NCI-H2107 treated with DMSO at 0.1 percent for 48 hours (cell line): ENCODE data around the gene VSIG1.
A peak's percentile ranks its signal among the peaks of the same experiment; 100 is the strongest.

Source experiments
- DNase-seq: peaks from one replicate; lab custom pipeline; 2025; ENCODE audit not compliant: unreplicated experiment; lab: John Stamatoyannopoulos, UW

Gene VSIG1

DNA sequence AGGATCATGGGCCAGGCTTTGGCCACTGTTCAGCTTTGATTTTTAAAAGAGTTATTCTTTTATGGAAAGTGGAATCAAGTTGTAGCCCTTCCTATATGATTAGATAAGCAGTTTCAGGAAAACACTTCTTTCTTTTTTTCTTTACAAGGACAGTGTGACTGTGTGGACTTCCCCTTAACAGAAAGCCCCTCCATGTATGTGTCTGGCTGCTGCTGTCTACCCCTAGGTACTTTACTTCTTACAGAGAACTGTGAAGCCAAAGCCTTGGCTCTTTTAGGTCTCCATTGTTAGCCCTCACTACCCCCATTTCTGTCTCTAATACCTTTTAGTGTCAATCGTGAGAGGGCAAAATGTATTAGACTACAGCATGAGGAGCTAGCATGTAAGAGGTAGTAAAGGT lies 19.1 kb downstream of the VSIG1 start:
- DNase-seq, result no peak

GRCh38 chrX:108064613-108065012 lies 19.7 kb downstream of the VSIG1 start:
- DNase-seq, result no peak

DNA sequence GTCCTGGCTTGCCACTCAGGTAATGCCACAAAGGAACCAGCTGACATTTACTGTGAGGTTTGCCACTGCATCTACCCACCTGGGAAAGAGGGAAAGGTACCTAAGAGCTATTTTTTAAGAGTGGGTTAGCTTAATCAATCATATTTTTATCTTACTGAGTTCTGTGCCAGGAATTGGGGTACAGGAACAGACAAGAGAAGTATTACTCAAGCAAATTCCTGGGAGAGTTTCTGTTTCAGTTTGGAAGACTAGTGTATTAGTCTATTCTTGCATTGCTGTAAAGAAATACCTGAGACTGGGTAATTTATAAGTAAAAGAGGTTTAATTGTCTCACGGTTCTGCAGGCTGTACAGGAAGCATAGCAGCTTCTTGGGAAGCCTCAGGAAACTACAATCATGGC lies 23.3 kb downstream of the VSIG1 start:
- DNase-seq, result no peak

DNA sequence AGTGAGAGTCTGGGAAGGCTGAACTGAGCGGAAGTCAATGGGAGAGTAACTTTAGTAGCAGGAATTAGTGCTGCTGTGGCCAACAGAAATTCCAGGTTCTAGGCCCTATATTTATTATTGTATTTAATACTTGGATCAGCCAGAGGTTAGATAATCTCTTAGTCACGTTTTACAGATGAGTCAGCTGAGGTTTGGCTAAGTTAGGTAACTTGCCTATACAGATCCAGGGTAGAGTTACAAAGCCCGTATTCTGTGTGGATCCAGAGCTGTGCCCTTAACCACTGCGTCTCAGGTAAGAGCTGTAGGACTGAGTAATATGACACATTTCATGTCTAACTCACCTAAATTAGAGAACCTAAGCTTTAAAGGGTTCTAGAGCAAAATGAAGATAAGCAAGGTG lies 26.0 kb downstream of the VSIG1 start:
- no peak for DNase-seq

- no peak for DNase-seq
These were observed 26.7 kb downstream of the VSIG1 start for GRCh38 chrX:108071578-108071977.

DNA sequence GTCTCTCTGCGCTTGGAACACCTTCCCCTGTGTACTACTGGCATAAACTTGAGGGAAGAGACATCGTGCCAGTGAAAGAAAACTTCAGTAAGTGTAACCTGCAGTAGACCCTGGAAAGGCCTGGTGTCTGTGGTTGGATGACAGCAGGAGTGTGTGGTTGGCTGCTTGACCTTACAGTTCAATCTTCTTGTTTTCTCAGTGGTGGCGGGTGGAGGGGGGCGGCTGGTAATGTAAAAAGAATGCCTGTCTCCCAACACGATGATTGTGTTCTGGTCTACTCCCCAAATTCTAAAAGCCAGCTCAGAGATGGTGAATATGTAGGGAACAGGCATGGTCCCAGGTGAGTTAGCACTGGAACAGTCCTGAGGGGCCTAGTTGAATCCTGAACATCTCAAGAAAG lies 27.9 kb downstream of the VSIG1 start:
- no peak for DNase-seq

DNA sequence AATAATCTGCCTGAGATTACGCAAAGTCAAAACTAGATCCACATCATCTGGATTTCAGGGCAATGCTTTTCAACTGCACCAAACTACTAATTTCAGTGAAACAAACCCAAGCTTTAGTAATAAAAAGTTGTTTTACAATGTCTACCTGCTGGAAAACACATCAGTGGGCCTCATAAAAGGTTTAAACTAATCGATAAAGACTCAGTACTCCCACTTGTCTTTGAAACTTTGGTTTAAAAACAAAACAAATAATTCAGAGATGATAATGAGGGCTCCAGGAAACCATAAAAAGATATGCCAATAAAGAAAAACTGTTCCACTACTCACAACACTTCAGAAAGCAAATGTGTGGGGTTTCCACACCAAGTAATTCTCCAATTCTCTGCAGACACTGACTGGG lies 36.2 kb downstream of the VSIG1 start:
- DNase-seq, result no peak

GRCh38 chrX:108087792-108088191 lies 42.9 kb downstream of the VSIG1 start:
- no peak for DNase-seq

DNA sequence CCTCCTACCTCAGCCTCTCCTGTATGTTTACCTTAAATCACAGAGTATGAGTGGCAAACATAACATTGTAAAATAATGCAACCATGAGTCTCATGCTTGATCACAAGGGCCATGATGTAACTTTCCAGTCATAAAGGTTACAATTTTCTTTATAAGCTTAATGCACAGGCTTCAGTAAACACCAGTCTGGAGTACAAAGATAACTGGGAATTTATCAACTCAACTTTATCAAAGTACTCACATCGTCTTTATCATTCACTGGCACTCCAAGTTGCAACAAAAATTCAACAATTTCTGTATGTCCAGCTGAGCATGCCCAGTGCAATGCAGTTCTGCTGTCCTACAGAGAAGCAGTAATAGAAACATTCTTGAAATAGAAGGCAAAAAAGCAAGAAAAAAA lies 43.6 kb downstream of the VSIG1 start:
- DNase-seq, result no peak

- no peak for DNase-seq
These were observed 45.8 kb downstream of the VSIG1 start for GRCh38 chrX:108090491-108091263.

GRCh38 chrX:108091264-108091877 lies 46.5 kb downstream of the VSIG1 start, which contains the start of the genes ATG4A and PSMD10:
TSS of gene ATG4A (plus strand) at chrX:108091778. CDS start at chrX:108091827, 49 bp downstream.
TSS of gene PSMD10 (minus strand) at chrX:108091542. CDS start at chrX:108091520, 22 bp downstream.
- peak; percentile 97 for DNase-seq

DNA sequence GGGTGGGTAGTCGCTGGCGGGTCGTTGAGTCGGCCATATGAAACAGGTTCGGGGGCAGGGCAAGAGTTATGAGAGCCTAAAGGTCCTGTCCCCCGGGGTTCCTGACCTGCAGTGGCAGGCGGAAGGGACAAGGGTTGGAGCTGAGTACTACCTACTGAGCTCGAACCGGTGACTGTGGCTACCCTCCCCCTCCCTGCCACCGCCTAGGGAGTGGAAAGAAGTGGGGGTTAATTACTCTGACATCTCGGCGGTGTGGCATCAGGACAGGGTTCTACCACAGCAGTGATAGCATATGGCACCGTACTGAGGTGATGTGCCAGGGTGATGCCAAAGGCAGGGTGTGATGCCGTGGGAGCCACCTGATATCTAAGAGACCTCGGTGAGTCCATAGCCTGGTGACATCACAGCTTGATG lies 47.0 kb downstream of the VSIG1 start:
- DNase-seq, result peak; percentile 59

GRCh38 chrX:108097380-108097779 lies 52.5 kb downstream of the VSIG1 start:
- DNase-seq, result no peak

DNA sequence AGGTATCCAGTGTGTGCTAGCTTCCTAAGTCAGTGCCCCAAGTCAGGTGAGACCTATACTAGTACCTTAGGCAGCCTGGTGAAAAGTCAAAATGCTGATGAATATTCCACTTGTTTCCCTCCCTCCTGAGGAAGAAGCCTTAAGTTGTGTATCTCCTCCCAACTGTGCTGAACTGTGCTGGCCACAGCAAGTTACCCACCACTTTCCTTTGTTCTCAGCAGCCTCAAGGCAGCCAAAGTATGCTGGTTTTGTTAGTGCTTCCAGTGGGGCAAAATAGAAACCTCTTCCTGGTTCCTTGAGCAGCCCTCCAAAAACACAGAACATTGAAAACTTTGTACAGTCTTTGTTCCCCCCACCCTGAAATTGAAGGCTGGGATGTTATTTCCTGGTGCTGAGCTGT lies 60.6 kb downstream of the VSIG1 start:
- DNase-seq, result no peak

GRCh38 chrX:108114541-108114940 lies 69.7 kb downstream of the VSIG1 start:
- DNase-seq, result no peak

DNA sequence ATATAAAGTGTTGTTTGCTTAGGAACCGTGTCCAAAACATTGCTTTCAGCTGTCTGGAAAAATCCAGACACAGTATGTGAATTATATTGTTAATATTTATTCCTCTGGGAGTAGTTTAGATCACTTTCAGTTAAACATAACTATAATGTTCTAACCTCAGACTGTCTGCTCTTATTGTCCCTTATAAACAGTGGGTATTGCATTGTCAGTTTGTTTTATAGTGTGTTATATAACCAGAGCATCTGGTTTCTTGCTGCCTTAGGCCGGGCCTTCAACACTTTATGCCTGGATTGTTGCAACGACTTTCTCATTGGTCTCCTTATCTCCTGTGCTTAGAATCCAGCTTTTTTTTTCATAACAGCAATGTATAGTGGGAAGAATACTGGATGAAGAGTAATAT lies 73.1 kb downstream of the VSIG1 start:
- DNase-seq, result peak; percentile 79

- no peak for DNase-seq
These were observed 76.4 kb downstream of the VSIG1 start for GRCh38 chrX:108121291-108121690.

DNA sequence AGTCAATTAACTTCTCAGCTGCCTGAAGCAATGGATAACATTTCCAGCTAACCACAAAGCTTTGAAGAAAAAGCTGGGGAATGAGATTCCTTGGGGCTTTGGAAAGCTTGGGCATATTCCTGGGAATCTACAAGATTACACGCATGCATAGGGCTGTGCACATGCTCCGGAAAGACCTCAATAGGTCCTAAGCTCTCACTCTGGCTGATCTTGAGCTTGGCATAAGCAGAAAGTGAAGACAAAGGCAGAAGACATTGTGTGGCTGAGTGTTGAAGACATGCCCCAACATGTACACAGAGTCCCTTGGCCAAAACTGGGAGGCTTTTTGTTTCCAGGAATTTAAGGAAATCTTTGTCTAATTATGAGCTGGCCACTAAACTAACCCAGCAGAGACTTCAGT lies 77.9 kb downstream of the VSIG1 start:
- DNase-seq, result no peak

GRCh38 chrX:108123591-108124366 lies 78.9 kb downstream of the VSIG1 start:
- no peak for DNase-seq

- DNase-seq, result no peak
These were observed 81.8 kb downstream of the VSIG1 start for GRCh38 chrX:108126661-108127060.

GRCh38 chrX:108127152-108127551 lies 82.3 kb downstream of the VSIG1 start:
- no peak for DNase-seq
